Measurements from ENCODE around the gene ZNF79.
A peak's percentile ranks its signal among the peaks of the same experiment; 100 is the strongest.

The ZNF79 gene

DNA sequence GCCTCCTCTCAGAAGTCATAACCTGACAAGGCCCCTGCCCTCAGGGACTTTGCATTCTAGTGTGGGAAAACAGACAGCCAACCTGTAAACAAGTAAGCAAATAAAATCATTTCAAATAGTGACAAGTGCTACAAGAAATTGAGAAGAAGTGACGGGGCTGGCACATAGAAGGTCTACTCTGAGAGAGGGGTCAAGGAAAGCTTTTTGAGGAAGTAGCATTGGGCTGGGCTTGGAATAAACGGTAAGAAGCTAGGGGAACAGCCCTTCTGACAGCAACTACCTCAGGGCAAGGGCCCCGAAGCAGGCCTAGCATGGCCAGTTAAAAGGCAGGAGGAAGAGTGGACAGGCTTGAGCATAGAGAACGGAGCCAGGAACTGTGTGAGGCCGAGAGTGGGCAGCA, 32.0 kb upstream of the ZNF79 start:
- ATAC-seq (replicated peaks): no peak
- no peak overlapping the region for H3K4me3 Mint-ChIP-seq
- no peaks in the 10 kb centered on the region for H3K9me3 Mint-ChIP-seq
- peaks cover 18 to 26% of the 10 kb centered on the region in 2 donors for H3K4me1 Mint-ChIP-seq (ENCODE audit: low read depth in 2 of 2)
- H3K36me3 Mint-ChIP-seq (ENCODE audit: insufficient read depth): peaks cover 9% of the 10 kb centered on the region
- no peak for DNase-seq
- H3K27ac Mint-ChIP-seq: no peak overlapping the region
- H3K27me3 Mint-ChIP-seq: peaks cover 17 to 22% of the 10 kb centered on the region in 2 donors

- Mint-ChIP-seq H3K9me3 (no peaks in the 10 kb centered on the region), H3K36me3 (ENCODE audit: insufficient read depth) (peaks cover 7% of the 10 kb centered on the region), H3K4me1 (ENCODE audit: low read depth in 2 of 2) (peaks cover 16 to 24% of the 10 kb centered on the region in 2 donors), H3K27ac (no peak overlapping the region), H3K4me3 (no peak overlapping the region), H3K27me3 (peaks cover 17 to 22% of the 10 kb centered on the region in 2 donors)
- DNase-seq (no peak), ATAC-seq (replicated peaks) (no peak)
Observed at GRCh38 chr9:127392976-127393375, 31.2 kb upstream of the ZNF79 start.

DNA sequence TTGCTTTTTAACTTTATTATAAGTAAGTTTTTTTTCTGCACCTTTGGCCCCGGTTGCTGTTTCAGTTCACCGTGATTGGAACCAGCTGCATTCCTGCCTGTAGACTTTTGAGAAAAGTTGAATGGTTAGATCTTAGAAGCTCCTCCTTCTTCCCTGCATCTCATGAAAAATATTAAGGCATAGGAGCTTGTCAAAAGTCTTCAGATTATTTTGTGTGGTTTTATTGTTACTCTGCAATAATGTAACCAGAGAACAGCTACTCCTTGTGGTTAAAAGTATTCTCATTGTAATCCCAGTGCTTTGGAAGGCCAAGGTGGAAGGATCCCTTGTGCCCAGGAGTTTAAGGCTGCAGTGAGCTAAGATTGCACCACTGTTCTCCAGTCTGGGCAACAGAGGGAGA, 30.5 kb upstream of the ZNF79 start:
- peaks cover under 1% of the 10 kb centered on the region for H3K36me3 Mint-ChIP-seq (ENCODE audit: insufficient read depth)
- DNase-seq (no peak), ATAC-seq (replicated peaks) (no peak)
- no peak overlapping the region for H3K4me3 Mint-ChIP-seq
- H3K27ac Mint-ChIP-seq: no peak overlapping the region
- H3K4me1 Mint-ChIP-seq (ENCODE audit: low read depth in 2 of 2): peaks cover 16 to 24% of the 10 kb centered on the region in 2 donors
- H3K27me3 Mint-ChIP-seq: peaks cover 17 to 28% of the 10 kb centered on the region in 2 donors
- H3K9me3 Mint-ChIP-seq: no peaks in the 10 kb centered on the region

GRCh38 chr9:127395497-127396252, 28.5 kb upstream of the ZNF79 start:
- no peak for DNase-seq
- Mint-ChIP-seq H3K4me3 (peak overlapping the region; percentile 68 to 85), H3K27me3 (peaks cover 12 to 24% of the 10 kb centered on the region in 2 donors), H3K27ac (peak overlapping the region in 1 of 2 donors; percentile 23), H3K9me3 (no peaks in the 10 kb centered on the region), H3K4me1 (ENCODE audit: low read depth in 2 of 2) (peaks cover 11 to 16% of the 10 kb centered on the region in 2 donors), H3K36me3 (ENCODE audit: insufficient read depth) (no peaks in the 10 kb centered on the region)
- no peak for ATAC-seq (replicated peaks)

- no peak for ATAC-seq (replicated peaks)
- peak overlapping the region in 1 of 2 donors; percentile 23 for H3K27ac Mint-ChIP-seq
- peaks cover 11 to 24% of the 10 kb centered on the region in 2 donors for H3K27me3 Mint-ChIP-seq
- no peaks in the 10 kb centered on the region for H3K9me3 Mint-ChIP-seq
- DNase-seq: no peak
- H3K36me3 Mint-ChIP-seq (ENCODE audit: insufficient read depth): no peaks in the 10 kb centered on the region
- H3K4me3 Mint-ChIP-seq: peak overlapping the region; percentile 68 to 85
- peaks cover 11 to 16% of the 10 kb centered on the region in 2 donors for H3K4me1 Mint-ChIP-seq (ENCODE audit: low read depth in 2 of 2)
Observed at GRCh38 chr9:127396253-127396807, 27.9 kb upstream of the ZNF79 start.

DNA sequence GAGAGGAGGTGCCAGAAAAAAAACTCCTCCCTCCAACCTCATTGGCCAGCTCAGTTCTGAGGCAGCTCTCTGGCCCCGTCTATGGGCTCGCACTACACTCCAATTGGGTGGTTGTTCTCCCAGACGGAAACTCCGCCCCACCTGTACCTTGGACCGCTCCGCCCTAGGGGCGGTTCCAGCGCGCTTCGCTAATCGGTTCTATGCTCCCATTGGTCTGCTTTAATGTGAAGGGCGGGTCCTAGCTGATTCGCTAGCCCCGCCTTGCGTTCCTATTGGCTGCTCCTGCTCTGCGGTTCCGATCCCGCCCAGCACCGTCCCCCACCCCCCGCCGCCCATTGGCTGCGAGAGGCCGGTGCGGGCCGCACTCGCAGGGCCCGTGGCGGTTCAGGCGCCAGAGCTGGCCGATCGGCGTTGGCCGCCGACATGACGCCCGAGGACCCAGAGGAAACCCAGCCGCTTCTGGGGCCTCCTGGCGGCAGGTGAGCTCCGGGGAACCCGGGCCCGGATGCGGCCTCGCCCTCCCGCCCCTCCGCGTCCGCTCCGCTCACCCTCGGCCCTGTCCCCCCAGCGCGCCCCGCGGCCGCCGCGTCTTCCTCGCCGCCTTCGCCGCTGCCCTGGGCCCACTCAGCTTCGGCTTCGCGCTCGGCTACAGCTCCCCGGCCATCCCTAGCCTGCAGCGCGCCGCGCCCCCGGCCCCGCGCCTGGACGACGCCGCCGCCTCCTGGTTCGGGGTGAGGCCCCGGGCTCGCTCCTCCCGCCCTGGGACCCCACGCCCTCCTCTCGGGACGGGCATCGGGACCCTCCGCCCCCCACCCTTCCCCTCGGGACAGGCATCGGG, 27.2 kb upstream of the ZNF79 start, which contains the start of gene SLC2A8:
Gene SLC2A8, plus strand, starts transcription at position 362 of the 838 bp plus-strand sequence. Its CDS starts 62 bp downstream, at position 424.
- Mint-ChIP-seq H3K36me3 (ENCODE audit: insufficient read depth) (no peaks in the 10 kb centered on the region), H3K27ac (peak within 1 kb of the TSS; percentile 59 to 85), H3K9me3 (no peaks in the 10 kb centered on the region), H3K4me1 (ENCODE audit: low read depth in 2 of 2) (peaks cover 11 to 16% of the 10 kb centered on the region in 2 donors), H3K27me3 (peaks cover 6 to 18% of the 10 kb centered on the region in 2 donors), H3K4me3 (peak within 1 kb of the TSS; percentile 80 to 85)
- DNase-seq: peak; percentile 96 to 97 (median 96)
- ATAC-seq (replicated peaks): peak; percentile 90

DNA sequence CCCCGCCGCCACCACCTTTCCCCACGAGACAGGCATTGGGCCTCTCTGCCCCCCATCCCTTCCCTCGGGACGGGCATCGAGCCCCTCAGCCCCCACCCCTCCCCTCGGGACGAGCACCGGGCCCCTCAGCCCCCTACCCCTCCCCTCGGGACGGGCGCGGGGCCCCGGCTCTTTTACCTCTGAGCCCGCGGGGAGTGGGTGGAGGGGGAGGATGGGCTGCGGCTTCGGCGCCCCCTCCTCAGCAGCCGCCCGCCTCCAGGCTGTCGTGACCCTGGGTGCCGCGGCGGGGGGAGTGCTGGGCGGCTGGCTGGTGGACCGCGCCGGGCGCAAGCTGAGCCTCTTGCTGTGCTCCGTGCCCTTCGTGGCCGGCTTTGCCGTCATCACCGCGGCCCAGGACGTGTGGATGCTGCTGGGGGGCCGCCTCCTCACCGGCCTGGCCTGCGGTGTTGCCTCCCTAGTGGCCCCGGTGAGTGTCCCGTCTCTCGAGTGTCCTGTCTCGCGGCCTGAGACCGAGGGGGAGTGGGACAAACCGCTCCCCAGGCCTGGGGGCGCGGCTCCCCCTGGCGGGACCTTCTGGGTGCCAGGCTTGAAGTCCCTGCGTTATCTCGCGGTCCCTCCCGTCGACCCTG, 26.4 kb upstream of the ZNF79 start:
- peak overlapping the region; percentile 59 to 85 for H3K27ac Mint-ChIP-seq
- ATAC-seq (replicated peaks): no peak
- H3K9me3 Mint-ChIP-seq: no peaks in the 10 kb centered on the region
- DNase-seq: peak in 1 of 3 experiments; percentile 16
- peaks cover 11 to 16% of the 10 kb centered on the region in 2 donors for H3K4me1 Mint-ChIP-seq (ENCODE audit: low read depth in 2 of 2)
- H3K36me3 Mint-ChIP-seq (ENCODE audit: insufficient read depth): no peaks in the 10 kb centered on the region
- peaks cover 0 to 10% of the 10 kb centered on the region in 2 donors for H3K27me3 Mint-ChIP-seq
- peak overlapping the region; percentile 80 to 85 for H3K4me3 Mint-ChIP-seq

DNA sequence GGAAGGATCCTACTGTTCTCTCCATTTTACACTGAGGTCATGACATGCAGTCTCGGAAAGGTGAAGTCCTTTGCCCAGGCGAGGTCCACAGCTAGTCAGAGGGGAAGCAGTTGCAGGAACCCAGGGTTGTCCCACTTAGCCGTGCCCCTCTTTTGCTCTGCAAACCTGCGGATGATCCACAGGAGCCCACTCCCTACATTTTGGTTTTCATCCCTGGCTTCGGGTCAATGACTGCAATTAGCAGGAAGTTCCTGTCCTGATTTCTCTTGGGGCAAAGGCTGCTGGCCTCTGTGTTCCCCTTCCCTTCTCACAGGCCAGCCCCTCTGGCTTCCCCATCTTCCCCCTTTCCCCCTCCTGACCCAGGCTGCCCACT, 25.9 kb upstream of the ZNF79 start:
- peaks cover 11 to 16% of the 10 kb centered on the region in 2 donors for H3K4me1 Mint-ChIP-seq (ENCODE audit: low read depth in 2 of 2)
- H3K9me3 Mint-ChIP-seq: no peaks in the 10 kb centered on the region
- no peaks in the 10 kb centered on the region for H3K36me3 Mint-ChIP-seq (ENCODE audit: insufficient read depth)
- peak overlapping the region; percentile 59 to 85 for H3K27ac Mint-ChIP-seq
- ATAC-seq (replicated peaks) (no peak), DNase-seq (no peak)
- H3K27me3 Mint-ChIP-seq: peaks cover 0 to 8% of the 10 kb centered on the region in 2 donors
- peak overlapping the region; percentile 80 to 85 for H3K4me3 Mint-ChIP-seq

GRCh38 chr9:127398715-127399400, 25.3 kb upstream of the ZNF79 start:
- Mint-ChIP-seq H3K36me3 (ENCODE audit: insufficient read depth) (no peaks in the 10 kb centered on the region), H3K9me3 (no peaks in the 10 kb centered on the region), H3K27ac (peak overlapping the region; percentile 59 to 85)

DNA sequence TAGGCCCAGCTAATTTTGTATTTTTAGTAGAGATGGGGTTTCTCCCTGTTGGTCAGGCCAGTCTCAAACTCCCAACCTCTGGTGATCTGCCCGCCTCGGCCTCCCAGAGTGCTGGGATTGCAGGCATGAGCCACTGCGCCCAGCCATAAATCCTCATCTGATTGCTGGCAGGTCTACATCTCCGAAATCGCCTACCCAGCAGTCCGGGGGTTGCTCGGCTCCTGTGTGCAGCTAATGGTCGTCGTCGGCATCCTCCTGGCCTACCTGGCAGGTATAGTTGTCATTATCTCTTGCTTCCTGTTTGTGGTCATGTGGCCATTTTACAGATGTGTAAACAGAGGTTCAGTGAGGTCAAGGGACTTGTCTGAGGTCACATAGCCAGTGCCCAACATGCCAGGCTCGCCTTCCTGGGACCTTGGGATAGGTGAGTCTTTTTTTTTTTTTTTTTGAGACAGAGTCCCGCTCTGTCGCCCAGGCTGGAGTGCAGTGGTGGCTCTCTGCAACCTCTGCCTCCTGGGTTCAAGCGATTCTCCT, 24.4 kb upstream of the ZNF79 start:
- Mint-ChIP-seq H3K4me1 (ENCODE audit: low read depth in 2 of 2) (peaks cover 11 to 16% of the 10 kb centered on the region in 2 donors), H3K27ac (no peak overlapping the region), H3K36me3 (ENCODE audit: insufficient read depth) (no peaks in the 10 kb centered on the region), H3K9me3 (no peaks in the 10 kb centered on the region), H3K4me3 (no peak overlapping the region), H3K27me3 (peaks cover 0 to 8% of the 10 kb centered on the region in 2 donors)
- DNase-seq (no peak), ATAC-seq (replicated peaks) (no peak)

More at GRCh38 chr9:127398715-127399400, 25.3 kb upstream of the ZNF79 start:
- Mint-ChIP-seq H3K4me3 (peak overlapping the region; percentile 80 to 85), H3K27me3 (peaks cover 0 to 8% of the 10 kb centered on the region in 2 donors), H3K4me1 (ENCODE audit: low read depth in 2 of 2) (peaks cover 11 to 16% of the 10 kb centered on the region in 2 donors)
- DNase-seq (no peak), ATAC-seq (replicated peaks) (no peak)

GRCh38 chr9:127402401-127403090, 21.6 kb upstream of the ZNF79 start:
- H3K9me3 Mint-ChIP-seq: no peaks in the 10 kb centered on the region
- no peak overlapping the region for H3K4me3 Mint-ChIP-seq
- peaks cover 2% of the 10 kb centered on the region for H3K36me3 Mint-ChIP-seq (ENCODE audit: insufficient read depth)
- DNase-seq (no peak), ATAC-seq (replicated peaks) (no peak)
- no peak overlapping the region for H3K27ac Mint-ChIP-seq
- peaks cover 7 to 8% of the 10 kb centered on the region in 2 donors for H3K4me1 Mint-ChIP-seq (ENCODE audit: low read depth in 2 of 2)
- peaks cover 0 to 8% of the 10 kb centered on the region in 2 donors for H3K27me3 Mint-ChIP-seq
